T-helper 22 cell (primary cell): ENCODE results near the gene TRPV6.

Experiments
- DNase-seq: peaks from one replicate; pipeline ENCODE4 v3.0.0-alpha.2; 2020; ENCODE audit warnings: low read depth

The TRPV6 gene

DNA sequence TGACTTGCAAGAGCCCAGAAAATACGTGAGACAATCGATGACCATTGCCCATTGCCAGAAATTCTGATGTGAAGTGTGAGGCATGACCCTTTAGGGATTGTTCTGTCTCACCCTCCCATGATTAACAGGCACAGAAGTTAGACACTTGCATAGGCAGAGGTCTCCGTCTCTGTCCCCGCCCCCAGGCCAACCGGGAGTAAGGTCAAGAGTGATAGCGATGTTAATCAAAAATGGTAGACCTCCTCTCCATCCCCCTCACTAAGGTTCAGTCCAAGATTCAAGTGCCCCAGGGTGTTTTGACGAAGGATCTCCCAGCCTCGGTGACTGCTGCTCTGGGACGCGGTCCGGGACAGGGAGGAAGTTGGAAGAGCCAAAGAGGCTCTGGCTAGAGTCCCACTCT is 22.7 kb upstream of the TRPV6 start:
- DNase-seq = no peak

DNA sequence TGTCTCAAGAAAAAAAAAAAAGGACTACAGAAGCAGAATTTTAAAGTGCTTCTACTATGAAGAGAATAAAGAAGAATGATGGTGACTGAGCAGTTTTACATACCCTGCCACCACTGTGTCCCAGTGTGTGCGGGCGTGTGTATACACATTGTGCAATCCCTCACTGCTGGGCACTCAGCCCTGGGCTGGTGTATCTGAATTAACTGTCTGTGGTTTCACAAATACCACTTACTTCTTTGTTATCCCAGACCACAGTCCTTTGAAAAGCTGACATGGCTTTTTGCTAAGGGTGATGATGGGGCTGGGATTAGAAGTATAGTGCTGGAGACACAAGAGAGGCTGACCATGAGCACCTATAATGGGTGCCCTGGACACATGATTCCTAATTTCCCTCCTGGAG is 21.1 kb upstream of the TRPV6 start:
- DNase-seq = no peak

DNA sequence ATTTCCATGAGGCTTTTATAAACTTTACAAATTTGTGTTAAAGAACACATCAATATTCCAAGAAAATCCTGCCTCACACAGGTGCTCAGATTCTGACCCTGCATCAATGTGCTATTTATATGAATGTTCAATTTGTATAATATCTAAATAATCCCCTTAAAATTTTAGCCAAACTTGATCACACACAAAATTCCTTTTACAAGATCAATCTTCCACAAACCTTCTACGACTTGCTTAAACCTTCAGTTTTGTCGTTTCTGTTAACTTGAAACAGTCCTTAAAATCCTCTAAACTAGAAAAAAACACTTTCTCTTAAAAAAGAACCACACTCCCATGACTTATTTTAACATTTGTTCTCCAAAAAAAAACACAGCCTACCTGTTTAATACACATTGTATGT is 20.2 kb upstream of the TRPV6 start:
- no peak for DNase-seq

DNA sequence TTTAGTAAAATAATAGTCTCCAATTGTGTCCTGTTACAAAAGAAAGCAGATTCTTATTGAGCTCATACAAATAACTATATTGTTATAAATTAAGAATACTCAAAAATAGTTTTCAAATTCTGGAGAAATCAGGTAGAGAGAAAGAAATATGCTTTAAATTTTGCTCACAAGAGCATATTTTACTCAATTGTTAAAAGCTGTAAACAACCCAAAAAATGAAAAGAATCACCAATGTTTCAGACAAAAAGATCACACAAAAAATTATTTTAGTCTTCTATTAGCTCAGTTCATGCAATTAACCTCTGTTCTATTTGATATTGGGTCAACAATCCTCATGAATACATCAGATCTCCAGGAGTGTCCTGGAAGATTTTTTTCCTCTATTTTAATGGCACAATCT is 18.6 kb upstream of the TRPV6 start:
- no peak for DNase-seq

DNA sequence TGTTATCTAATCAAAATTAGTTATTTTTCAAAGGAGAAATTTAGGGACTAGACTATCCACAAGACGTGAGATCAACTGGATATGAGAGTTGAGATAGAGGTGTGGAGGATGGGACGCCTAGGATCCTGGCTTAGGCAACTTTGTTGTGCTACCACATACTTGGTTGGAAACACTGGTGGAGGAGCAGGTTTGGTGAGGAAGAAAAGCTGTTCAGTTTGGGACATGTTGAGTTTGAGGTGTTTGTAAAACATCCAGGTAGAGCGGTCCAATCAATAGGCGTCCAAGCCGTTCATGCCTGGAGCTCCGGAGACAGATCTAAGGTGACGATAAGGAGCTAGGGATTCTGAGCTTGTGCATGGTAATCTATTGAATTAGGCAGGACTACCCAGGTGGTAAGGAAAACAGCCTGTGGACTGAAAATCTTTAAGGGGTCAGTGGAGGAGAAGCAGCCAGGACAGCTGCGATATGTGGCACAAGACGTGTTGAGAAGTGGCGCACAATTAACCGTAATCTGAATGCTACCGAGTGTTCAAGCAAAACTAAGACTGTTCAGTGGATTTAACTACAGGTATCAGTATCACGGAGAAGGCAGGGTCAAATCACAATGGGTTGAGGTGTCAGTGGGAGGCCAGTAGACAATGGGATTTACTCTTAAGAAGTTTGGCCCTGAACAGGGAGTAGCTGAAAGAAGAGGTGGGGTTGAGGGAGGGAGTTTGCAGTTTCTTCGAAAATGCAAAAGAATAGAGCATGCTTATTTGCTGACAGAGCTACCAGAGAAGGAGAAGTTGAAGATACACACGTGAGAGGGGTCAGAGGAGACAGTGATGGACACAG is 16.1 kb upstream of the TRPV6 start:
- DNase-seq = no peak

DNA sequence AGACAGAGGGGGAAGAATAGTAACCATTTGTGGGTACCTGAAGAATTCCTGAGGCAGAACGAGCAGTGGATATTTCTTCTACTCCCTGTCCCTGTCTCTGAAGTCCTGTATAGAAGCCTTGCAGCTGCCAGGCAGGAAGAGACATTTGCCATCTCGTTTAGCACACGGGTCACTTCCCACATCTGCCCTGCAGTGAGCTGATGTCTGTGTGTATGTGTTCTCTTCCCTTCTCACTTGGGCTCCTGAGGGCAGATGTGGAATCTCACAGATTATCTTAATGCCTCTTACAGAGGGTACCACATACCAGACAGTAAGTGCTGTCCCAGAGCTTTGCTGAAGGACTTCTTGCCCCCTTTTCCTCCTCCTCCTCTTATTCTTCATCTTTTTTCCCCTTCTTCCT is 14.1 kb upstream of the TRPV6 start:
- no peak for DNase-seq

DNA sequence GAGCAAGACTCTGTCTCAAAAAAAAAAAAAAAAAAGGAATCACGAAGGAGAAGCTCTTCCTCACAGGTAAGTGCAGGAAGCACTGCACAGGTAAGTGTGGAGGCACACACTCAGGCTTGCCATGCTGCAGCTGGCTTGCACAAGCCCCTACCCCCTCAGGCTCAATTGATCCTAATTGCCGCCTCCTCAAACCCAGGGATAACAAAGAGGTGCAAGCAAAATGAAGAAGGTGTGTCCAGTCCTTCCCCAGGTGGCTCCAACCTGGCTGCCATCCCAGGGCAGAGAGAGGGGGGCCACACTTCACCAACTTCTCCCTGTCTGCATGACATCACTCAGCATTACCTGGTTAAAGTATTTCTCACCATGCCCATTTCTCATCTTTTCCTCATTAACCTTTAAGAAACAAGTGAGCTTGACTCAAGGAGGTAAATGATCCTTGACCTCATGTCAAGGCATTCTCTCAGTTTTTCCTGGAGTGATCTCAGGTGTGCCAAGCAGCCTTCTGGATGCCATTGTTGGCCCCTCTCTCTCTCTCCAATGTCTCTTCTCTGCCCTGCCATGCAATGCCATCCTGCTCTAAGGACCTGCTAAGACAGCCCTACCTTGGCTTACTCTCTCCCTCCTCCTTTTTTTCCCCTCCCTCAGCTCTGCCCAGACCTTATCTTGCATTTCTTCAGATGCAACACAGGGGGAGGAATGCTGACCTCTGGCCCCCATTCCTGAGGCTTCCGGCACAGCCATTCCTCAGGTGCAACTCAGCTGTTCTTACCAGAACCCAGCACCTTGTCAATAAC is 13.0 kb upstream of the TRPV6 start:
- no peak for DNase-seq

DNA sequence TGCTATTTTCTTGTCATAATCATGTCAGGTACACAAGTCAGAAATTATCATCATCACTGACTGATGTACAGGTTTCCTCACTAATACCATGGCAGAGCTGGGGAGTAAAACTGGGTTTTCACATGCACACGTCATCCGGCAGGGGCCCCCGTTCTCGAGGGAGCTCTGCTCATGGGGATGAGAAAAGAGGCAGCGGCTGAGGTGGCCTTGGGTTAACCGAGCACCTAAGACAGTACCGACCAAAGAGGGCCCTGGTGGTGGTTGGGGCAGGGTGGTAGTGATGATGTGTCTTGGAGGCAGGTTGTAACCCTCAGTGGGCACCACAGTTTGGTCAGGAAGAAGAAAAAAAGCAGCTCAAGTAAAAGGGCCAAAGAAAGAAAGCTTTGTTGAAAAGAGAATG is 12.1 kb upstream of the TRPV6 start:
- no peak for DNase-seq

DNA sequence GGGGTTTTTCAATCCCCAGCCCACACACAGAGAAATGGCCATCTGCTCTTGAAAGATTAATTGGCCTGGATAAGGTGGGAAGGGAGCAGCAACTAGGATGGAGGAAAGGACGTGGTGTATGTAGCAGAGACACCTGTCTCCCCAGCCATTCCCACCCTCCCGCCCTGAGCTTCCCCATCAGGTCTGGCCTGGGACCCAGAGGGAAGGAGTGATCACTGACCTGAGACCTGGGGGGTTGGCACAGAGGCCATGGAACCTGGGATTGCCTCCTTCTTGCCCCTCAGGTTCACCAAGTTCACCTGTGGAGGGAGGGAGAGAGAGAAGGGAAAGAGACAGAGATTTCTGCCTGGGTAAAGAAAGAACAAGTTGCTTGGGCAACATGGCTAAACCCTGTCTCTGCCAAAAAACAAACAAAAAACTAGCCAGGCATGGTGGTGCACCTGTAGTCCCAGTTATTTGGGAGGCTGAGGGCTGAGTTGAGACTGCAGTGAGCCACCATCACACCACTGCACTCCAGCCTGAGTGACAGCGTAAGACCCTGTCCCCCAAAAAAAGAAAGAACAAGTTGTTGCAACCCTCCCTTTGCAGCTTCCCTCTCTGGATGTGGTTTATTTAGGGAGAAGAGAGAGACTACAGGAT is 11.3 kb upstream of the TRPV6 start:
- no peak for DNase-seq

DNA sequence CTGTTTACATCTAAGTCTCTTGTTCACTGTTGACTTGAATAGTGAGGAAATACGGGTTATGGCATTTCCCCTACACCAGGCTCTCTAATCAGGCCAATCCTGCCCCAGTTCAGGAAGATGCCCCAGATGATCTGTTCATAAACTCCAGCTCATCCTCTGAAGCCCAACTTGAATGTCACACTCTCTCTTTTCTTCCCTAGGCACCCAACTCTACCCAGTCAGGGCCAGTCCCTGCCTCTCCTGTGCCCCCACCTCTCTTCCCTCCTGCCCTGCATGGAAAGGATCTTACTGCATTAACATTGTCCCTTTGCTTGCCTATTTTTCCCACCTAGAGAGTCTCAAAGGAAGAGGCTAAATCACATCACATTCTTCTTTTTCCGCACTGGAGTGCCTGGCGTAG is 10.6 kb upstream of the TRPV6 start:
- DNase-seq = no peak

DNA sequence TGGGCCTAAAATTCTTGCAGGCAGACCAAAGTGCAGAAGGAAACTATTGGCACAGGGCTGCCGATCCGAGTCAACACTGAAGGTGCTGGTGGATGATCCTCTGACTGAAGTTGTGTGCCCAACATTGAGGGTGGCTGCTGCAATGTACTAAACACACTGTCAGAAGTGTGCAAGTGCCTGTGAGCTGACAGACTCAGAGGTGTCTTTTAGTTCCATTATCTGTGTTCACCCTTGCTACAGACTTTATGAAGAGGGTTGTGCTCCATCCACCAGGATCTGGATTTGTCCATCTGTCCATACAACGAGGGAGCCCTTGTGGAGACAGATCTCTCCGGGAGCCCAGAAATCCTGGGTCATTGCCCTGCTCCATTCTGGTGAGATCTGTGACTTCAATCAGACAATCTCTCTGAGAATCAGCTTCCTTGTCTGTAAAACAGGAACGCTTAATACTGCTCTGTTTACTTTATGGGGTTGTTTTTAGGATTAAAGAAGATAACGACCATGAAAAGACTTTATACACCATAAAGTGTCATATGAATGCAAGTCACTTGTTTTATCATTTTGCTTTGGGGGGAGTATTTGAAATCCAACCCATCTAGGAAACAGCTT is 9.5 kb upstream of the TRPV6 start:
- DNase-seq = no peak

DNA sequence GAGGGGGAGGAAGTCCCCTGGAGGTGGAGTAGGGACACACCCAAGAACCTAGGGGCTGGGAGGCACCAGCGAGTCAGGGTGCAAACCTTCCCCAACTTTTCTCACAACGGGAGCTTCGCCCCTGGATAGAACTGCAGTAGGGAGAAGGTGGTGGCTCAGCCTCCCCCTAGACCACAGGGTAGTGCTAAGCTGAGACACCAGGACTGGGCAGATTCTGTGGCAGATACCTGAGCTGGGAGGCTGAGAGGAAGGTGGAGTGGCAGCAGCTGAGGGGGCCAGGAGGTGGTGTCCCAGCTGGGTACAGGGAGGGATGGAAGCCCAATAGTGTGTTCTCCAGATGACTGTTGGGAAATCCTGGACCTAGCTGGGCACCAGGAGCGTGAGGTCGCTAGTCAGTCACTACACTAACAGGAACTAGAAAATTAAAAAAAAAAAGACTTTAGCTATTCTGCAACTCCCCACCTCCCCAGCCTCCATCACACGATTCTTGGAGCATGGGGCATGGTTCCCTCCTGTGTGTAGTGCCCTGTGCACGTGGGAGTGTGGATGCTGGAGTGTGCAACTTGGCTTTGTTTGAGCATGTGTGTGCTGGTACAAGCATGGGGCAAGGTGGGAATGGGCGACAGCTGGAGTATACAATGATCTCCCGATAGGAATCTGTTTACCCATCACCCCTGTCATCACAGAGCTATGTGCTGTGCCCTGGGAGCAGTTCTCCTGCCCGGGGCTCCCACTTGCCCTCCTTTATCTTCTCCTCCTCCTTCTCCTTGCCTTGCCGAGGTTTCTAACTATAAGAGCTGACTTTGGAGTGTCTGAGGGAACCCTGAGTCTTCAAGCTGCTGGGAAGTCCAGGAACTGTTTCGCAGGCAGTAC is 8.8 kb upstream of the TRPV6 start:
- no peak for DNase-seq

DNA sequence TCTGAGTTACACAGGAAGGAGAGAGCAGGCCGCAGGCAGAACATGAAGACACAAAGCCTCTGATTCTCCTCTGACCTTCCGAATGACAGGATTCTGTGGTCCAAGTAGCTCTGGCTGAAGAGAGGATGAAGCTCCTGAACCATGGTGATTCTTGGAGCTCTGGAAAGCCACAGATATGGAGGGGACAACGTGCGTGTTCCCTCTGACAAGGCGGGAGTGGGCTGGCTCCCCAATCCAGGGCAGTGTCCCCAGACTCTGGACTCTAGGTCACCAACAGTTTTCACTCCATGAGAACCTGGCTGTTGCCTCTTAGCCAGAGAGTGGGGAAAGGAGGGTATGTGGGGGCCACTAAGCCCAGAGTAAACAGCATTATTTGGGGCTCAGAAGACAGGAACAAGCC is 7.4 kb upstream of the TRPV6 start:
- DNase-seq = no peak

DNA sequence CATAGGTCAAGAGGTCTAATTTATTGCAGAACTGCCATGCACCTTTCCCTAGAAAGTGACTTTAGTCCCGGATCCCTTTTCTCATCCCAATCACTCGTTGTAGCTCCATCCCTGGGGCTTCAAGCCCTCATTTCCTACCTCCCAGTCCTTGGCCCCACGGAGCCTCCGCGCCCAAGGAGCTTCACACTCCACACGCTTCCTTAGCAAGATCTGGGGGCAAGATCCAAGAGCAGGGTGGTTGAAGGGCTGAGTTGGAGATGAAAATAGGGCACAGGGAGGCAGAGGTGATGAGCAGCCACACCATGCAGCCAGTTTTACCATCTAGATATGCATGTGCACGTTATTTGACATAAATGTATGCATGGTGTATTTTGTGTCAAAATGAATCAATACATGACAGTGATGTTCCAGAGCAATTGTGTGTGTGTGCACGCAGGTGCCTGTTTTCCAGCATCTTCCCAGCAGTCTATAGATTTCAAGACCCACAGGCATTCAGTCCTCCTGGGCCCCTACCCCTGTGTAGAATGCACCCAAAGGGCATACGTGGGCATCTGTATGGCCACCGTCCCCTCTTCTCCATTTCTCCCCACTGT is 6.0 kb upstream of the TRPV6 start:
- no peak for DNase-seq

DNA sequence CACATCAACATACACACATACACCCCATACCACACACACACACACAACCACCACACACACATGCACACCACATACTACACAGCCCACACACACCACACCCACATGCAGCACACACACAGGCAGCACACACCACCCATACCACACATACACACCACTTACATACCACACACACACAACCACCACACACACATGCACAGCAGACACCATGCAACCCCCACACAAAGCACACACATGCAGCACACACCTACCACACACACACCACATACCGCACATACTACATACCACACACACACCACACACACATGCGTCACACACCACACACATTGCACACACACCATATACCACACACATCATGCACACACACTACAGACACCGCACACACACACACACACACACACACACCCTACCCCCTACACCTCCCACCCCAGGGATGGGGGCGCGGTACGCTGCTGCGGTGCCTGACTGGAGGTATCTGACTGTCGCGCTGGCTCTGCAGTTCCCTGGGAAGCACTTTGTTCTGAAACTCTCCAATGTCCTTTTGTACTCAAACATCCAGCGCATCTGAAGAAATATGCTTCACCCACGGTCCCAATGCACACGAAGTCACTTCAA is 5.4 kb upstream of the TRPV6 start:
- no peak for DNase-seq

DNA sequence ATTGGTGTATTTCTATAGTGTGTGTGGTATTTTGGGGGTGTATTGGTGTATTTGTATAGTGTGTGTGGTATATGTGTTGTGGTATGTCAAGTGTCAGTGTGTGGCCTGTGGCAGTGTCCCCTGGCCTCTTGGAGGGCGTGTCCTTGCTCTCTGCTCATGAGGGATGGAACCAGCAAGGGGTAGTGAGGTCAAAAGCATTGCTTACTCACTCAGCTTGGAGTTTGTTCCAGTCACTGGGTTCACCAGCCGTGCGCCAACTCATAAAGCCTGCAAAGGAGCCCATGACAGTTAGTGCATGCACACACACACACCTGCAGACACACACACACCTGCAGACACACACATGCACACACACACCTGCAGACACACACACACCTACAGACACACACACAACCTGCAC is 4.3 kb upstream of the TRPV6 start:
- DNase-seq = no peak

DNA sequence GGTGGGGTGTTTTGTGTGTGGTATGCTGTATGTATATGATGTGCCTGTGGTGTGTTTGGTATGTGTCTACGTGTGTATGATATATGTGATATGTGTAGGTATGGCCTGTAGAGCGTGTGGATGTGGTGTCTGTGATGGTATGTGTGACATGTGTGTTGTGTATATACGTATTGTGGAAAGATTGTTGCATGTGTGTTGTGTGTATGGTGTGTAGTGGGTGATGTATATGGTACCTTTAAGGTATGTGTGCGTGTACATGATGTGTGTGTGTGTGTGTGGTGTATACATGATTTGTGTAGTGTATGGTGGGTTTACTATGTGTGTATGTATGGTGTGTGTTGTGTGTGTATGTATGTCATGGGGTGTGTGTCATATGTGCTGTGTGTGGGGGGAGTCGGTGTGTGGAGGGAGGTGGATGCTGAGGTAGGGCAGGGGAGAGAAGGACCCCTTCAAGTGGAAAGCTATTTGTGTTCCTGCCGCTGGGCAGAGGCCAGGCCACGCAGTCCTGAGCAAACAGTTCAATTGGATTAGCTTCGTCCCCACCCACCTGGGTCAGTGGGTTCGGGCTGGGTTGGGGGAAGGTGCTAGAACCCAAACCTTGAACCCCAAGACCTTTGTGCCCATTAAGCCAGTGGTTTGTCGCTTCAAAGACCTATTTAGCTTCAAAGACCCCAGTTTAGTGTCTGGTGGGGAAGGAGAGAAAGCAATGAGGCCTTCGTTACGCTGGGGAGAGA is 1.9 kb upstream of the TRPV6 start:
- no peak for DNase-seq

DNA sequence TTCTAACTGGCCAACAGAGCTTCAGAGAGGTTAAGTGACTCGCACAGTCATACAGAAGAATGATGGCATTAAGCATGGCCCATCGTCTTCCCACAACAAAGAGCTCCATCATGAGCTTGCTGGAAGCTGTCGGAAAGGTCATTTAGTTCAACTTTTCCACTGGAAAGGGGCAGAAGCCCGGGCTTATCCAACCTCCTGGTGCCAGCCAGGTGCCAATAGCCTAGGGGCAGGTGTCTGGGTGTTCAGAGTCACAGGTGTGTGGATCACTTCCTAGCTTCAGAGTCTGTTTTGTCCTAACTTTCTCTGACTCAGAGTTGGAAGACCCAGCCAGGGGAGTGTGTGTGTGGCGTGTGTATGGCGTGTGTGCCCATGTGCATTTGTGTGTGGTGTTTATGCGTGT is 1.3 kb upstream of the TRPV6 start:
- no peak for DNase-seq

DNA sequence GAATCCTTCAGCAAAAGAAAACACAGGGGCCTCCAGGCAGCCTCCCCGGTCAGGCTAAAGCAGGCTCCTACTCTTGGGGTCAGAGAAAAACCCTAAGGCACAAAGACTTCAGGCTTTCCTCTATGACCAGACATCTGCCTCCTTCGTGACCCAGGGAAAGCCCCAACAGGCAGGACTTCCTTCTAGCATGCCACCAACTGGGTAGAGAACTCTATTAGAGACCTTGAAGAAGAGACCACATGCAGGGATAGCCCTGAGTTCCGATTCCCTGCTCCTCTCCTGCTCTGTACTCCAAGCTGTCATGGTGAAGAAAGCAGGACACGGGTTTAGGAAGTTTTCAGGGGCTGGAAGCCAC is 1.3 kb downstream of the TRPV6 start:
- no peak for DNase-seq

DNA sequence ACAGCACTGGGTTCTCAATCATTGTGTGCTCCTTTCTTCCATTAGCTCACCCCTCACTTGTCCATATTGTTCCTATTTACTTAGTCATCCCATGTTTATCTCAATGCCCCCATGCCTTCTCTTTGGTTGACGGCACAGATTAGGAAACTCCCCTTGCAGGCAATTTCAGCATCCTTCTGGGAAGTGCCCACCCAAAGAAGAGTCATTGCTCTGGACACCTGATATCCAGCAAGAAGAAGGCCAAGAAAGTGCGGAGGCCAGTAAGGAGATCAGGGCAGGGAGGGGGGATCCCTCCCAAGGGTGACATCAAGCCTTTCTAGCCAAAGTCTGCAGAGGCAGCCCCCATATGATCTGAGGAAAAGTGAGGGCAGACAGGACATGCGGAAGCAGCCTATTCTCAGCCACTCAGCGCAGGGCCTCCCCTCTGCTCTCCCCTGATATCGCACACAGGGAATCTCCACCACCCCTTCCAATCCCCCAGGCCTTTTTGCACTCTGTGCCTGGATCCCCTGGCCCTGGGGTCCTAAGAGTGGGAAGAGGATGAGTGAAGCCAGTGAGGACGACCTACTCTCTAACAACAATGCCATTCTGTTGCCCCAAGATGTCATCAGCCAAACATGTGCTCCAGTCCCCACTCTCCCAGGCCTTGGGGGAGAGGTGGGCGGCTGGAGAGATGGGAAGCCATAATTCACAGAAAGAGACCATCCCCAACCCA is 1.8 kb downstream of the TRPV6 start:
- DNase-seq = no peak
